ENCODE results near the gene NTRK2.

Gene NTRK2

GRCh38 chr9:84932915-84933527, 263.5 kb downstream of the NTRK2 start:
- TF ChIP-seq CTCF (IDR thresholded peaks at IDR 0.05; ENCODE audit: borderline replicate concordance, insufficient read depth, low read depth, low read length), result no peak

GRCh38 chr9:84935528-84936117, 266.1 kb downstream of the NTRK2 start:
- no peak for TF ChIP-seq CTCF (IDR thresholded peaks at IDR 0.05; ENCODE audit: borderline replicate concordance, insufficient read depth, low read depth, low read length)
- H3K4me3 ChIP-seq (ENCODE audit: low read depth, low read length), result no peak overlapping the region

More at GRCh38 chr9:84932915-84933527, 263.5 kb downstream of the NTRK2 start:
- H3K4me3 ChIP-seq (ENCODE audit: low read depth, low read length), result no peak overlapping the region

GRCh38 chr9:84937180-84937579, 267.7 kb downstream of the NTRK2 start:
- TF ChIP-seq CTCF (IDR thresholded peaks at IDR 0.05; ENCODE audit: borderline replicate concordance, insufficient read depth, low read depth, low read length), result no peak
- H3K4me3 ChIP-seq (ENCODE audit: low read depth, low read length), result no peak overlapping the region

- TF ChIP-seq CTCF (IDR thresholded peaks at IDR 0.05; ENCODE audit: borderline replicate concordance, insufficient read depth, low read depth, low read length), result no peak
- no peak overlapping the region for H3K4me3 ChIP-seq (ENCODE audit: low read depth, low read length)
Measured at GRCh38 chr9:84937581-84937980, 268.1 kb downstream of the NTRK2 start.

GRCh38 chr9:84939774-84940173, 270.2 kb downstream of the NTRK2 start:
- H3K4me3 ChIP-seq (ENCODE audit: low read depth, low read length), result no peak overlapping the region
- no peak for TF ChIP-seq CTCF (IDR thresholded peaks at IDR 0.05; ENCODE audit: borderline replicate concordance, insufficient read depth, low read depth, low read length)

- no peak overlapping the region for H3K4me3 ChIP-seq (ENCODE audit: low read depth, low read length)
- no peak for TF ChIP-seq CTCF (IDR thresholded peaks at IDR 0.05; ENCODE audit: borderline replicate concordance, insufficient read depth, low read depth, low read length)
Measured at GRCh38 chr9:84940294-84940693, 270.8 kb downstream of the NTRK2 start.

GRCh38 chr9:84941792-84942191, 272.3 kb downstream of the NTRK2 start:
- no peak for TF ChIP-seq CTCF (IDR thresholded peaks at IDR 0.05; ENCODE audit: borderline replicate concordance, insufficient read depth, low read depth, low read length)
- H3K4me3 ChIP-seq (ENCODE audit: low read depth, low read length), result no peak overlapping the region

Measured in GM12875 (cell line).